ENCODE data around the gene NR3C2. TPM values are rescaled to one million over a fixed set of nuclear protein-coding genes. Genes with fewer than 3 reads are reported as not detected.

Gene NR3C2
- total and polyA plus RNA-seq, 2 experiments from 2014 or later, result 1.2 to 3.0 TPM

DNA sequence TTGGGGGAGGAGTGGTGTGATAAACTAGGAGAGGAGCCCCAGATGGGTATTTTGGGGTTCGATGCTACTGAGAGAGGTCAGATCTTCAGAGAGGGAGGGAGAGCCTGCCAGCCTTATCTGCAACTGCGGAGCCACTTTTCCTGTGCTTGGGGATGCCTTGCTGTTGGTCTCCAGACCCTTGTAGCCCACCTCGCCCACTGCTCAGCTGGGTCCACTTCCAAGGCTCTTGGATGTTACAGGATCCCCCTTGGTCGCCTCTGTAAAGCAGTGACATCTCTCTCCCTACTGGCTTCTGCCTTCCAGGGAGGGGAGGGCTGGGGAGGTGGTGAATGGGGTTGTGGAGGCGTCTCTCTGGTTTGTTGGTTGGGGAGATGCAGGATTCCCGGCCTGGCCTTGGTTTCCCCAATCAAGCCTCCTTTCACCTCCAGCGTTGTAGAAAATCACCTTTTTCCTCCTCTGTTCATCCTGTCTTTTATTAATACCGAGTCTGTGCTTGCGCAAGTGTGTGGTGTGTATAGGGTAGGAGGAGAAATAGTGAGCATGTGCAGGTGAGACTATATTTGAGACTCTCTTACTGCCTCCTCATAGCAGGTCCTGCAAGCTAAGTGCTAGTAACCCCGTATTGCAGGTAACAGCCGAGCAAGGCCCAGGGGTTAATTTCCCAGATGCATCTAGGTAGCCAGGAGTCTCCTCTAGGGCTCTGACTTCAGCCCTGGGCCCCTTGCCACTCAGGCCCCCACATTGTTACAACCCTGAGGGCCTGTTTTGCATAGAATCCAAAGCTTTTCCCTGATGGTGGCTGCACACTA lies 372.9 kb downstream of the NR3C2 start:
- ATAC-seq (no peak), DNase-seq (ENCODE audit: low spot score) (no peak)
- H3K36me3 Mint-ChIP-seq (ENCODE audit: low read depth), result peaks cover 17% of the 10 kb centered on the region
- peaks cover 6% of the 10 kb centered on the region for H3K27me3 Mint-ChIP-seq (ENCODE audit: insufficient read depth, low read depth, poor library complexity)
- peaks cover 4% of the 10 kb centered on the region; the same call in 1 of the 2 replicates for H3K36me3 ChIP-seq (ENCODE audit: insufficient read depth)
- no peaks in the 10 kb centered on the region for H3F3A ChIP-seq (replicated peaks; ENCODE audit: low read depth)
- H3K4me3 Mint-ChIP-seq, result no peak overlapping the region
- no peaks in the 10 kb centered on the region for H3K9me2 ChIP-seq (ENCODE audit: insufficient read depth)
- no peaks in the 10 kb centered on the region for H4K20me1 ChIP-seq (replicated peaks; ENCODE audit: insufficient read depth)
- H3K27ac ChIP-seq (ENCODE audit: low read depth), result no peak overlapping the region
- no peak for TF ChIP-seq EZH2 (IDR thresholded peaks at IDR 0.05; ENCODE audit: low read depth, unreplicated experiment)
- TF ChIP-seq, protein P1, sequence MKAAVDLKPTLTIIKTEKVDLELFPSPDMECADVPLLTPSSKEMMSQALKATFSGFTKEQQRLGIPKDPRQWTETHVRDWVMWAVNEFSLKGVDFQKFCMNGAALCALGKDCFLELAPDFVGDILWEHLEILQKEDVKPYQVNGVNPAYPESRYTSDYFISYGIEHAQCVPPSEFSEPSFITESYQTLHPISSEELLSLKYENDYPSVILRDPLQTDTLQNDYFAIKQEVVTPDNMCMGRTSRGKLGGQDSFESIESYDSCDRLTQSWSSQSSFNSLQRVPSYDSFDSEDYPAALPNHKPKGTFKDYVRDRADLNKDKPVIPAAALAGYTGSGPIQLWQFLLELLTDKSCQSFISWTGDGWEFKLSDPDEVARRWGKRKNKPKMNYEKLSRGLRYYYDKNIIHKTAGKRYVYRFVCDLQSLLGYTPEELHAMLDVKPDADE (IDR thresholded peaks at IDR 0.05), result no peak
- TF ChIP-seq, protein P2, sequence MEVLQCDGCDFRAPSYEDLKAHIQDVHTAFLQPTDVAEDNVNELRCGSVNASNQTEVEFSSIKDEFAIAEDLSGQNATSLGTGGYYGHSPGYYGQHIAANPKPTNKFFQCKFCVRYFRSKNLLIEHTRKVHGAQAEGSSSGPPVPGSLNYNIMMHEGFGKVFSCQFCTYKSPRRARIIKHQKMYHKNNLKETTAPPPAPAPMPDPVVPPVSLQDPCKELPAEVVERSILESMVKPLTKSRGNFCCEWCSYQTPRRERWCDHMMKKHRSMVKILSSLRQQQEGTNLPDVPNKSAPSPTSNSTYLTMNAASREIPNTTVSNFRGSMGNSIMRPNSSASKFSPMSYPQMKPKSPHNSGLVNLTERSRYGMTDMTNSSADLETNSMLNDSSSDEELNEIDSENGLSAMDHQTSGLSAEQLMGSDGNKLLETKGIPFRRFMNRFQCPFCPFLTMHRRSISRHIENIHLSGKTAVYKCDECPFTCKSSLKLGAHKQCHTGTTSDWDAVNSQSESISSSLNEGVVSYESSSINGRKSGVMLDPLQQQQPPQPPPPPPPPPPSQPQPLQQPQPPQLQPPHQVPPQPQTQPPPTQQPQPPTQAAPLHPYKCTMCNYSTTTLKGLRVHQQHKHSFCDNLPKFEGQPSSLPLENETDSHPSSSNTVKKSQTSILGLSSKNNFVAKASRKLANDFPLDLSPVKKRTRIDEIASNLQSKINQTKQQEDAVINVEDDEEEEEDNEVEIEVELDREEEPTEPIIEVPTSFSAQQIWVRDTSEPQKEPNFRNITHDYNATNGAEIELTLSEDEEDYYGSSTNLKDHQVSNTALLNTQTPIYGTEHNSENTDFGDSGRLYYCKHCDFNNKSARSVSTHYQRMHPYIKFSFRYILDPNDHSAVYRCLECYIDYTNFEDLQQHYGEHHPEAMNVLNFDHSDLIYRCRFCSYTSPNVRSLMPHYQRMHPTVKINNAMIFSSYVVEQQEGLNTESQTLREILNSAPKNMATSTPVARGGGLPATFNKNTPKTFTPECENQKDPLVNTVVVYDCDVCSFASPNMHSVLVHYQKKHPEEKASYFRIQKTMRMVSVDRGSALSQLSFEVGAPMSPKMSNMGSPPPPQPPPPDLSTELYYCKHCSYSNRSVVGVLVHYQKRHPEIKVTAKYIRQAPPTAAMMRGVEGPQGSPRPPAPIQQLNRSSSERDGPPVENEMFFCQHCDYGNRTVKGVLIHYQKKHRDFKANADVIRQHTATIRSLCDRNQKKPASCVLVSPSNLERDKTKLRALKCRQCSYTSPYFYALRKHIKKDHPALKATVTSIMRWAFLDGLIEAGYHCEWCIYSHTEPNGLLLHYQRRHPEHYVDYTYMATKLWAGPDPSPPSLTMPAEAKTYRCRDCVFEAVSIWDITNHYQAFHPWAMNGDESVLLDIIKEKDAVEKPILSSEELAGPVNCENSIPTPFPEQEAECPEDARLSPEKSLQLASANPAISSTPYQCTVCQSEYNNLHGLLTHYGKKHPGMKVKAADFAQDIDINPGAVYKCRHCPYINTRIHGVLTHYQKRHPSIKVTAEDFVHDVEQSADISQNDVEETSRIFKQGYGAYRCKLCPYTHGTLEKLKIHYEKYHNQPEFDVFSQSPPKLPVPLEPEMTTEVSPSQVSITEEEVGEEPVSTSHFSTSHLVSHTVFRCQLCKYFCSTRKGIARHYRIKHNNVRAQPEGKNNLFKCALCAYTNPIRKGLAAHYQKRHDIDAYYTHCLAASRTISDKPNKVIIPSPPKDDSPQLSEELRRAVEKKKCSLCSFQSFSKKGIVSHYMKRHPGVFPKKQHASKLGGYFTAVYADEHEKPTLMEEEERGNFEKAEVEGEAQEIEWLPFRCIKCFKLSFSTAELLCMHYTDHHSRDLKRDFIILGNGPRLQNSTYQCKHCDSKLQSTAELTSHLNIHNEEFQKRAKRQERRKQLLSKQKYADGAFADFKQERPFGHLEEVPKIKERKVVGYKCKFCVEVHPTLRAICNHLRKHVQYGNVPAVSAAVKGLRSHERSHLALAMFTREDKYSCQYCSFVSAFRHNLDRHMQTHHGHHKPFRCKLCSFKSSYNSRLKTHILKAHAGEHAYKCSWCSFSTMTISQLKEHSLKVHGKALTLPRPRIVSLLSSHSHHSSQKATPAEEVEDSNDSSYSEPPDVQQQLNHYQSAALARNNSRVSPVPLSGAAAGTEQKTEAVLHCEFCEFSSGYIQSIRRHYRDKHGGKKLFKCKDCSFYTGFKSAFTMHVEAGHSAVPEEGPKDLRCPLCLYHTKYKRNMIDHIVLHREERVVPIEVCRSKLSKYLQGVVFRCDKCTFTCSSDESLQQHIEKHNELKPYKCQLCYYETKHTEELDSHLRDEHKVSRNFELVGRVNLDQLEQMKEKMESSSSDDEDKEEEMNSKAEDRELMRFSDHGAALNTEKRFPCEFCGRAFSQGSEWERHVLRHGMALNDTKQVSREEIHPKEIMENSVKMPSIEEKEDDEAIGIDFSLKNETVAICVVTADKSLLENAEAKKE (CRISPR knock-in tag; IDR thresholded peaks at IDR 0.05), result no peak
- no peak overlapping the region for H2AFZ ChIP-seq
- H3K4me3 ChIP-seq, result no peak overlapping the region
- H3K4me1 Mint-ChIP-seq, result peaks cover 14% of the 10 kb centered on the region
- H3K4me1 ChIP-seq (ENCODE audit: insufficient read depth), result no peaks in the 10 kb centered on the region
- no peaks in the 10 kb centered on the region for H3K27me3 ChIP-seq (ENCODE audit: insufficient read depth)
- H3K9me3 Mint-ChIP-seq, result peaks cover 12% of the 10 kb centered on the region
- H3K4me2 ChIP-seq, result no peak overlapping the region
- no peaks in the 10 kb centered on the region for H3K79me2 ChIP-seq (replicated peaks; ENCODE audit: insufficient read depth)
- peak overlapping the region; percentile 72; the same call in 1 of the 2 replicates for H3K27ac Mint-ChIP-seq
